Astrocyte (in vitro differentiated cells and primary cell): Measurements from ENCODE around the gene ARRDC1. TPM values are rescaled to one million over a fixed set of nuclear protein-coding genes. Genes with fewer than 3 reads are reported as not detected.

Source experiments
- DNase-seq: peaks from one replicate; pipeline ENCODE4 v3.0.0-alpha.2; 2010; ENCODE audit warnings: low read depth
- FAIRE-seq: peaks from 2 replicates; lab custom pipeline; 2011; peaks lifted over from hg19 to GRCh38; lab: Jason Lieb, UNC
- H2AFZ ChIP-seq: 2 replicates; pipeline ENCODE4 v1.6.0; 2012; ENCODE audit warnings: low read depth, low read length, inconsistent platforms
- H3K27ac ChIP-seq: 2 replicates; pipeline ENCODE4 v1.5.1; 2011; ENCODE audit warnings: low read depth, low read length, inconsistent platforms
- H3K27me3 ChIP-seq: 2 replicates; pipeline ENCODE4 v1.6.0; 2011; ENCODE audit warnings: low read length, inconsistent platforms; ENCODE audit not compliant: insufficient read depth
- H3K36me3 ChIP-seq: 2 replicates; pipeline ENCODE4 v1.5.1; 2011; ENCODE audit warnings: low read length, inconsistent platforms; ENCODE audit not compliant: insufficient read depth
- H3K4me1 ChIP-seq: 2 replicates; pipeline ENCODE4 v1.5.1; 2011; ENCODE audit warnings: low read length, inconsistent platforms; ENCODE audit not compliant: insufficient read depth
- H3K4me2 ChIP-seq: 2 replicates; pipeline ENCODE4 v1.6.0; 2012; ENCODE audit warnings: low read length, inconsistent platforms
- H3K4me3 ChIP-seq: 2 replicates; pipeline ENCODE4 v1.5.1; 2011; ENCODE audit warnings: low read depth, mild to moderate bottlenecking, low read length, inconsistent platforms; ENCODE audit not compliant: insufficient read depth
- H3K79me2 ChIP-seq: 2 replicates; pipeline ENCODE4 v1.6.0; 2012; ENCODE audit warnings: mild to moderate bottlenecking, low read length, inconsistent platforms; ENCODE audit not compliant: insufficient read depth
- H3K9ac ChIP-seq: 2 replicates; pipeline ENCODE4 v1.6.0; 2012; ENCODE audit warnings: mild to moderate bottlenecking, low read length, inconsistent platforms
- H3K9me3 ChIP-seq: 2 replicates; pipeline ENCODE4 v1.5.1; 2012; ENCODE audit warnings: low read depth, mild to moderate bottlenecking, low read length, inconsistent platforms; ENCODE audit not compliant: insufficient read depth
- H4K20me1 ChIP-seq: 2 replicates; pipeline ENCODE4 v1.6.0; 2012; ENCODE audit warnings: low read length, inconsistent platforms; ENCODE audit not compliant: insufficient read depth
- H3K27ac Mint-ChIP-seq: one replicate; pipeline ENCODE4 v1.8.0; 2021; ENCODE audit warnings: mild to moderate bottlenecking, mixed read lengths; ENCODE audit not compliant: unreplicated experiment
- H3K27me3 Mint-ChIP-seq: one replicate; pipeline ENCODE4 v1.8.0; 2021; ENCODE audit warnings: low read depth, mixed read lengths; ENCODE audit not compliant: unreplicated experiment
- H3K36me3 Mint-ChIP-seq: one replicate; pipeline ENCODE4 v1.8.0; 2021; ENCODE audit warnings: low read depth, mixed read lengths; ENCODE audit not compliant: unreplicated experiment
- H3K4me1 Mint-ChIP-seq: one replicate; pipeline ENCODE4 v1.8.0; 2021; ENCODE audit warnings: low read depth, mixed read lengths; ENCODE audit not compliant: unreplicated experiment
- H3K4me3 Mint-ChIP-seq: one replicate; pipeline ENCODE4 v1.8.0; 2021; ENCODE audit warnings: mild to moderate bottlenecking, moderate library complexity, mixed read lengths; ENCODE audit not compliant: unreplicated experiment
- H3K9me3 Mint-ChIP-seq: one replicate; pipeline ENCODE4 v1.8.0; 2021; ENCODE audit warnings: mild to moderate bottlenecking, mixed read lengths; ENCODE audit not compliant: unreplicated experiment
- EZH2 ChIP-seq: IDR thresholded peaks from 2 replicates; pipeline ENCODE4 v1.6.1; 2012; ENCODE audit warnings: mild to moderate bottlenecking, low read length, inconsistent platforms; ENCODE audit not compliant: insufficient read depth
- total RNA-seq: library from RNA; stranded (reverse); gene quantifications from 2 replicates; pipeline ENCODE4 v1.2.1, GENCODE V29; 2021
- TF ChIP-seq, protein P1 (sequence below): IDR thresholded peaks from 2 replicates; pipeline ENCODE4 v1.5.1; 2011; ENCODE audit warnings: low read depth, mild to moderate bottlenecking, inconsistent platforms, low read length, moderate library complexity; ENCODE audit not compliant: insufficient read depth

The ARRDC1 gene
- total RNA-seq, 1 donor from 2014 or later: 14.2 TPM

DNA sequence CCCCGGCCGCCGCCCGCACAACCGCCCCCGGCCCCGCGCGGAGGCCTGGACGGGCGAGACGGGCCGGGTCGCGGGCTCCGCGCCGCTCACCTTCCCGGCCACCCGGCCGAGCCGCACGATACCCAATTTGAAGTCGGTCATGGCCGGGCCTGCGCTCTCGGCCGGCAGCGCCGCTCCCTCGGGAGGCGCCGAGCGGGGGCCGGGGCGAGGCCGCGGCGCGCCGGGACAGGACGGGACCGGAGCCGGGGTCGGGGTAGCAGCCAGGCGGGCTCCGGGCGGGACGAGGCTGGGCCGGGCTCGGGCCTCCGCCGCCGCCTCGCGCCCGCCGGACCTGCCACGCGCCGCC, 15.4 kb upstream of the ARRDC1 start:
- Mint-ChIP-seq H3K36me3 (peaks cover 4% of the 10 kb centered on the region), H3K9me3 (no peaks in the 10 kb centered on the region), H3K27ac (no peak overlapping the region), H3K27me3 (peaks cover 6% of the 10 kb centered on the region), H3K4me3 (no peak overlapping the region), H3K4me1 (peaks cover 4% of the 10 kb centered on the region)
- H3K9ac ChIP-seq: peak overlapping the region; percentile 85
- no peak overlapping the region for H3K27ac ChIP-seq
- H3K4me2 ChIP-seq: peak overlapping the region; percentile 98
- peaks cover 42% of the 10 kb centered on the region for H4K20me1 ChIP-seq
- H3K27me3 ChIP-seq: no peaks in the 10 kb centered on the region
- H3K4me3 ChIP-seq: peak overlapping the region; percentile 79
- H3K9me3 ChIP-seq: no peaks in the 10 kb centered on the region
- H3K4me1 ChIP-seq: peaks cover 10% of the 10 kb centered on the region
- FAIRE-seq: no peak
- DNase-seq: no peak
- H2AFZ ChIP-seq: no peak overlapping the region
- peaks cover 42% of the 10 kb centered on the region for H3K79me2 ChIP-seq
- H3K36me3 ChIP-seq: peaks cover 19% of the 10 kb centered on the region
- TF ChIP-seq, protein P1, sequence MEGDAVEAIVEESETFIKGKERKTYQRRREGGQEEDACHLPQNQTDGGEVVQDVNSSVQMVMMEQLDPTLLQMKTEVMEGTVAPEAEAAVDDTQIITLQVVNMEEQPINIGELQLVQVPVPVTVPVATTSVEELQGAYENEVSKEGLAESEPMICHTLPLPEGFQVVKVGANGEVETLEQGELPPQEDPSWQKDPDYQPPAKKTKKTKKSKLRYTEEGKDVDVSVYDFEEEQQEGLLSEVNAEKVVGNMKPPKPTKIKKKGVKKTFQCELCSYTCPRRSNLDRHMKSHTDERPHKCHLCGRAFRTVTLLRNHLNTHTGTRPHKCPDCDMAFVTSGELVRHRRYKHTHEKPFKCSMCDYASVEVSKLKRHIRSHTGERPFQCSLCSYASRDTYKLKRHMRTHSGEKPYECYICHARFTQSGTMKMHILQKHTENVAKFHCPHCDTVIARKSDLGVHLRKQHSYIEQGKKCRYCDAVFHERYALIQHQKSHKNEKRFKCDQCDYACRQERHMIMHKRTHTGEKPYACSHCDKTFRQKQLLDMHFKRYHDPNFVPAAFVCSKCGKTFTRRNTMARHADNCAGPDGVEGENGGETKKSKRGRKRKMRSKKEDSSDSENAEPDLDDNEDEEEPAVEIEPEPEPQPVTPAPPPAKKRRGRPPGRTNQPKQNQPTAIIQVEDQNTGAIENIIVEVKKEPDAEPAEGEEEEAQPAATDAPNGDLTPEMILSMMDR: no peak
- no peak for TF ChIP-seq EZH2

DNA sequence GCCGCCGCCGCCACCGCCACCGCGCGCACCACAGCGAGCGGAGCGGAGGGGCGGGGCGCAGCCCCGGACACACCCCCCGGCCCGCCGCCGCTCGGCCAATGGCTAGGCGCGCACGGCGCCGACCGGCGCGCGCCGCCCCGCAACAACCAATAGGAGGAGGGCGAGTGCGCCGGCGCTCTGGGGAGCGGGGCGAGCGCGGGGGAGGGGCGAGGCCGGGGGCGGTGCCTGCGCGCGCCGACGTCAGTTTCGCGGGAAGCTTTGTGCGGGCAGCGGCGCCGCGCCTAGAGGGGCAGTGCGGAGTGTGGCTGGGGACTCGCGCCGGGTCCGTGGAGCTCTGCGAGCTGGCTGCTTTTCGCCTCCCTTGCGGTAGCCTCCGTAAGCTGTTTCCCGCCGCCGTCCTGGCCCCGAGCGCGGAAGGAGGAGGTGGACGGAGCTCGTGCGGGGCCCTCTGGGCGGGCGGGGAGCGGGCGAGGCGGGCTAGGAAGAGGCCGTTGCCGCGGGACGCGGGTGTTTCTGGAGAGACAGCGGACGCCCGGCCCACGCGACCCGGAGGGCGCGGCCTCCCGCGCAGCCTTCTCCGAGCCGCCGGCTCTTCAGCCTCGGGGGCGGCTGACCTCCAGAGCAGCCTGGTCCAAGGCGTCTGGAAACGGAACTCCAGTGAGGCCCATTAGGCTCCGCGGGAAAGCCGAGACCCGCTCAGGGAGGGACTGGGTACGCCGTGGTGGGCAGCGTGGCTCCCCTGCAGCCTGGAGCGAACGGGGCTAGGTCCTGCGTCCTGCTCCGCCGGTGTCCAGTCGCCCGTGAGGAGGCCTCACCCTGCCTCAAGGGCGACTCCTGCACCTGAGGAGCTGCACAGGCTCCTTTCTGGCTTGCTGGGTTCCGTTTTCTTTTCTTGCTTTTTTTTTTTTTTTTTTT, 14.8 kb upstream of the ARRDC1 start, which contains the start of gene ZMYND19:
ZMYND19 (minus strand) TSS at position 44 of the 915 bp plus-strand sequence. CDS start 249 bp downstream, outside the sequence.
- Mint-ChIP-seq H3K36me3 (peaks cover 4% of the 10 kb centered on the region), H3K27ac (peak within 1 kb of the TSS; percentile 94), H3K27me3 (peaks cover 6% of the 10 kb centered on the region), H3K4me3 (peak within 1 kb of the TSS; percentile 95), H3K9me3 (no peaks in the 10 kb centered on the region), H3K4me1 (peaks cover 4% of the 10 kb centered on the region)
- H3K4me2 ChIP-seq: peak within 1 kb of the TSS; percentile 98
- H3K9ac ChIP-seq: peak within 1 kb of the TSS; percentile 85
- no peaks in the 10 kb centered on the region for H3K27me3 ChIP-seq
- H3K4me1 ChIP-seq: peaks cover 10% of the 10 kb centered on the region
- TF ChIP-seq, protein P1: no peak
- peak within 1 kb of the TSS; percentile 80 for H3K4me3 ChIP-seq
- no peaks in the 10 kb centered on the region for H3K9me3 ChIP-seq
- FAIRE-seq: no peak
- H3K27ac ChIP-seq: peak within 1 kb of the TSS; percentile 44
- H2AFZ ChIP-seq: peak within 1 kb of the TSS; percentile 96
- peak; percentile 53 for DNase-seq
- peaks cover 37% of the 10 kb centered on the region for H3K79me2 ChIP-seq
- H4K20me1 ChIP-seq: peaks cover 39% of the 10 kb centered on the region
- H3K36me3 ChIP-seq: peaks cover 15% of the 10 kb centered on the region

DNA sequence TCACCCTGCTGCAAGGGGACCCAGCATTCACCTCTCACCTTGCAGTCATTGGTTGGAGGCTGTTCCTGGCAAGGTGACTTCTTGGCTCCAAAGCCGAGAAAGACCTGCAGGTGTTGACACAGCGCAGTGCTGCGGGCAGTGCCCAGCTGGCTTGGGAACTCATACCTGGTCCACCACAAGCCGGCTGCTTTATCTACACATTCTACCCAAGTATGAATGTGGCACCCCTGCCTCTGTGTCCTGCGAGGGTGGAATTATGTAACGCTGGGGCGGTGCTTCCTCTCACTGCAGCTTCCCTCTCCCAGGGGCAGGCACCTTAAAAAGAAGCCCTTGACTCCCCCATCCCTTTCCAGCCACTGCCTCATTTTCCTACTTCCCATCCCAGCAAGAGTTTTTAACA, 12.7 kb upstream of the ARRDC1 start:
- H3K27me3 ChIP-seq: no peaks in the 10 kb centered on the region
- TF ChIP-seq EZH2: no peak
- TF ChIP-seq, protein P1: no peak

More for the DNA sequence above, 12.7 kb upstream of the ARRDC1 start:
- no peak overlapping the region for H3K27ac Mint-ChIP-seq
- Histone ChIP-seq H3K27ac (no peak overlapping the region), H3K9ac (no peak overlapping the region), H3K9me3 (no peaks in the 10 kb centered on the region), H2AFZ (no peak overlapping the region), H3K4me3 (no peak overlapping the region), H3K4me1 (peaks cover 10% of the 10 kb centered on the region), H4K20me1 (peaks cover 19% of the 10 kb centered on the region), H3K36me3 (peaks cover 5% of the 10 kb centered on the region), H3K4me2 (no peak overlapping the region), H3K79me2 (peaks cover 21% of the 10 kb centered on the region)
- H3K27me3 Mint-ChIP-seq: peaks cover 6% of the 10 kb centered on the region
- DNase-seq (no peak), FAIRE-seq (no peak)
- H3K4me1 Mint-ChIP-seq: peaks cover 3% of the 10 kb centered on the region
- no peak overlapping the region for H3K4me3 Mint-ChIP-seq
- no peaks in the 10 kb centered on the region for H3K9me3 Mint-ChIP-seq
- H3K36me3 Mint-ChIP-seq: peaks cover 3% of the 10 kb centered on the region
